ENCODE results near the gene H2BK1. TPM values are rescaled to one million over a fixed set of nuclear protein-coding genes. Genes with fewer than 3 reads are reported as not detected.

Gene H2BK1
- 1.1 TPM in 1 of 2 replicates, not detected in the other for total RNA-seq
- long read RNA-seq = 0 reads

GRCh38 chr7:151210087-151210854 lies at the start of gene H2BK1:
Gene H2BK1, minus strand, starts transcription at chr7:151210488. Its CDS starts 170 bp downstream, at chr7:151210318.
- no peak within 1 kb of the TSS for H3K4me3 Mint-ChIP-seq (ENCODE audit: unreplicated experiment)
- no peak within 1 kb of the TSS for H3K27ac Mint-ChIP-seq (ENCODE audit: unreplicated experiment)
- H3K9me3 Mint-ChIP-seq (ENCODE audit: unreplicated experiment) = no peaks in the 10 kb centered on the region
- TF ChIP-seq CTCF (IDR thresholded peaks at IDR 0.05) = no peak
- H3K36me3 Mint-ChIP-seq (ENCODE audit: unreplicated experiment) = peaks cover 19% of the 10 kb centered on the region
- H3K27me3 Mint-ChIP-seq (ENCODE audit: unreplicated experiment) = peaks cover 10% of the 10 kb centered on the region
- H3K4me1 Mint-ChIP-seq (ENCODE audit: unreplicated experiment) = no peaks in the 10 kb centered on the region
- no peak for DNase-seq (ENCODE audit: extremely low spot score, unreplicated experiment)

GRCh38 chr7:151257990-151258389 lies 47.7 kb upstream of the H2BK1 start:
- no peak for DNase-seq (ENCODE audit: extremely low spot score, unreplicated experiment)
- H3K27me3 Mint-ChIP-seq (ENCODE audit: unreplicated experiment) = peaks cover 26% of the 10 kb centered on the region

GRCh38 chr7:151256410-151257045 lies 46.2 kb upstream of the H2BK1 start:
- no peak overlapping the region for H3K27ac Mint-ChIP-seq (ENCODE audit: unreplicated experiment)
- H3K4me1 Mint-ChIP-seq (ENCODE audit: unreplicated experiment) = peaks cover 18% of the 10 kb centered on the region
- H3K4me3 Mint-ChIP-seq (ENCODE audit: unreplicated experiment) = no peak overlapping the region
- DNase-seq (ENCODE audit: extremely low spot score, unreplicated experiment) = no peak
- peaks cover 23% of the 10 kb centered on the region for H3K27me3 Mint-ChIP-seq (ENCODE audit: unreplicated experiment)
- no peak for TF ChIP-seq CTCF (IDR thresholded peaks at IDR 0.05)
- peaks cover 13% of the 10 kb centered on the region for H3K36me3 Mint-ChIP-seq (ENCODE audit: unreplicated experiment)
- no peaks in the 10 kb centered on the region for H3K9me3 Mint-ChIP-seq (ENCODE audit: unreplicated experiment)

More at GRCh38 chr7:151257990-151258389, 47.7 kb upstream of the H2BK1 start:
- H3K9me3 Mint-ChIP-seq (ENCODE audit: unreplicated experiment) = no peaks in the 10 kb centered on the region
- no peak overlapping the region for H3K27ac Mint-ChIP-seq (ENCODE audit: unreplicated experiment)
- H3K4me1 Mint-ChIP-seq (ENCODE audit: unreplicated experiment) = peaks cover 9% of the 10 kb centered on the region
- TF ChIP-seq CTCF (IDR thresholded peaks at IDR 0.05) = no peak
- peaks cover 13% of the 10 kb centered on the region for H3K36me3 Mint-ChIP-seq (ENCODE audit: unreplicated experiment)
- no peak overlapping the region for H3K4me3 Mint-ChIP-seq (ENCODE audit: unreplicated experiment)

GRCh38 chr7:151255390-151255789 lies 45.1 kb upstream of the H2BK1 start:
- Mint-ChIP-seq H3K9me3 (ENCODE audit: unreplicated experiment) (no peaks in the 10 kb centered on the region), H3K4me1 (ENCODE audit: unreplicated experiment) (peaks cover 28% of the 10 kb centered on the region), H3K27me3 (ENCODE audit: unreplicated experiment) (peaks cover 20% of the 10 kb centered on the region), H3K4me3 (ENCODE audit: unreplicated experiment) (no peak overlapping the region), H3K27ac (ENCODE audit: unreplicated experiment) (no peak overlapping the region), H3K36me3 (ENCODE audit: unreplicated experiment) (peaks cover 13% of the 10 kb centered on the region)
- no peak for TF ChIP-seq CTCF (IDR thresholded peaks at IDR 0.05)
- DNase-seq (ENCODE audit: extremely low spot score, unreplicated experiment) = no peak

- Mint-ChIP-seq H3K36me3 (ENCODE audit: unreplicated experiment) (peaks cover 13% of the 10 kb centered on the region), H3K27me3 (ENCODE audit: unreplicated experiment) (peaks cover 16% of the 10 kb centered on the region), H3K27ac (ENCODE audit: unreplicated experiment) (no peak overlapping the region), H3K4me3 (ENCODE audit: unreplicated experiment) (no peak overlapping the region), H3K9me3 (ENCODE audit: unreplicated experiment) (no peaks in the 10 kb centered on the region), H3K4me1 (ENCODE audit: unreplicated experiment) (peaks cover 33% of the 10 kb centered on the region)
- DNase-seq (ENCODE audit: extremely low spot score, unreplicated experiment) = no peak
- TF ChIP-seq CTCF (IDR thresholded peaks at IDR 0.05) = no peak
These were observed 44.6 kb upstream of the H2BK1 start for GRCh38 chr7:151254851-151255250.

All from osteocyte (in vitro differentiated cells).